K562 (cell line): ENCODE results near the gene AMELX.

Experiments used
- CREB5 ChIP-seq: fragments of 250-450 bp; sonication (Bioruptor Pico); IDR thresholded peaks from 2 replicates; pipeline ENCODE4 v1.5.0; 2020; ENCODE audit warnings: mild to moderate bottlenecking
- HCFC1 ChIP-seq: IDR thresholded peaks from 2 replicates; pipeline ENCODE4 v1.6.1; 2012; ENCODE audit warnings: low read depth, low read length, improper control_type of control experiment
- YY1 ChIP-seq, 3 experiments: IDR thresholded peaks; 2 replicates each; pipeline ENCODE4 v1.6.1; 2011; ENCODE audit warnings: low read length in 2 of 3, mild to moderate bottlenecking in 2 of 3, moderate library complexity in 2 of 3, borderline replicate concordance in 1 of 3, control low read depth in 1 of 3, low read depth in 1 of 3; ENCODE audit not compliant: insufficient read depth in 3 of 3, insufficient replicate concordance in 2 of 3, control insufficient read depth in 1 of 3, insufficient read length in 1 of 3; ENCODE audit errors: extremely low read depth in 1 of 3
- TF ChIP-seq, protein P1 (sequence below), 3 experiments: IDR thresholded peaks in 2 of 3; conservative IDR thresholded peaks in 1 of 3; 2 replicates each; pipeline ENCODE4 v1.5.1; 2011 to 2012; ENCODE audit warnings: low read length in 3 of 3, mild to moderate bottlenecking in 3 of 3, control low read depth in 2 of 3, improper control_type of control experiment in 1 of 3, inconsistent platforms in 1 of 3, low read depth in 1 of 3, mixed read lengths in 1 of 3, moderate library complexity in 1 of 3; ENCODE audit not compliant: insufficient read depth in 2 of 3
- TF ChIP-seq, protein P2 (sequence below): fragments of 250-450 bp; sonication (Bioruptor Pico); IDR thresholded peaks from 2 replicates; pipeline ENCODE4 v1.5.1; 2021; ENCODE audit warnings: mild to moderate bottlenecking

DNA sequence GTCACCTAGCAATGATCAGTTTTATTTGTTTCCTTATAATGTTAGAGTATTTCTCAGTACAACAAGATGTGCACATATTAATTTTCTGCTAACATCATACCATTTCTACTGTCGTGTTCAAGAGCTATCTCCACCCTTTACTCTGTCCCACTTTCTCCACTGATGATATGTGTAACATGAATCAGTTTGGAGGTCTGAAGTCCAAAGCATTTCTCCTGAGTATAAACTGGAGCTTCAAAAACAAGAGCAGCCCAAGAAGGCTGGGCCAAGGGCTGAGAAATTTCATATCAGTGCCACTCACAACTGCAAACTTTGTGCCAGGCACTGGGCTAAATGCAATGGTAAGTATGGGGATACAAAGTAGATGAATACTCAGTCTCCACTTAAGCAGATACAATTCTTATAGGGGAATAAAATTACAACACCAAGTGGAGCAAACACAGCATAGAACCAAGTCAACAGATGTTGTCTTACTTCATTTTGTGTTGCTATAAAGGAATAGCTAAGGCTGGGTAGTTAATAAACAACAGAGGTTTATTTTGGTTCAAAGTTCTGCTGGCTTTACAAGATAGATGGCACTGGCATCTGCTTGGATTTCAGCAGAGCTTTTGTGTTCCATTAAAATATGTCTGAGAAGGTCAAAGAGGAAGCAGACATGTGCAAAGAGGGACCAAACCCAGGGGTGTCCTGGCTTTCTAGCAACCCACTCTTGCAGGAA lies 44.2 kb downstream of the AMELX start:
- no peak for TF ChIP-seq CREB5 (CRISPR knock-in tag)
- TF ChIP-seq, protein P1, sequence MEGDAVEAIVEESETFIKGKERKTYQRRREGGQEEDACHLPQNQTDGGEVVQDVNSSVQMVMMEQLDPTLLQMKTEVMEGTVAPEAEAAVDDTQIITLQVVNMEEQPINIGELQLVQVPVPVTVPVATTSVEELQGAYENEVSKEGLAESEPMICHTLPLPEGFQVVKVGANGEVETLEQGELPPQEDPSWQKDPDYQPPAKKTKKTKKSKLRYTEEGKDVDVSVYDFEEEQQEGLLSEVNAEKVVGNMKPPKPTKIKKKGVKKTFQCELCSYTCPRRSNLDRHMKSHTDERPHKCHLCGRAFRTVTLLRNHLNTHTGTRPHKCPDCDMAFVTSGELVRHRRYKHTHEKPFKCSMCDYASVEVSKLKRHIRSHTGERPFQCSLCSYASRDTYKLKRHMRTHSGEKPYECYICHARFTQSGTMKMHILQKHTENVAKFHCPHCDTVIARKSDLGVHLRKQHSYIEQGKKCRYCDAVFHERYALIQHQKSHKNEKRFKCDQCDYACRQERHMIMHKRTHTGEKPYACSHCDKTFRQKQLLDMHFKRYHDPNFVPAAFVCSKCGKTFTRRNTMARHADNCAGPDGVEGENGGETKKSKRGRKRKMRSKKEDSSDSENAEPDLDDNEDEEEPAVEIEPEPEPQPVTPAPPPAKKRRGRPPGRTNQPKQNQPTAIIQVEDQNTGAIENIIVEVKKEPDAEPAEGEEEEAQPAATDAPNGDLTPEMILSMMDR (IDR thresholded peaks at IDR 0.05 in 2 of 3, conservative IDR thresholded peaks at IDR 0.05 in 1 of 3; ENCODE audit: insufficient read depth in 2 of 3, low read depth in 1 of 3, low read length in 3 of 3), result no peak
- TF ChIP-seq, protein P2, sequence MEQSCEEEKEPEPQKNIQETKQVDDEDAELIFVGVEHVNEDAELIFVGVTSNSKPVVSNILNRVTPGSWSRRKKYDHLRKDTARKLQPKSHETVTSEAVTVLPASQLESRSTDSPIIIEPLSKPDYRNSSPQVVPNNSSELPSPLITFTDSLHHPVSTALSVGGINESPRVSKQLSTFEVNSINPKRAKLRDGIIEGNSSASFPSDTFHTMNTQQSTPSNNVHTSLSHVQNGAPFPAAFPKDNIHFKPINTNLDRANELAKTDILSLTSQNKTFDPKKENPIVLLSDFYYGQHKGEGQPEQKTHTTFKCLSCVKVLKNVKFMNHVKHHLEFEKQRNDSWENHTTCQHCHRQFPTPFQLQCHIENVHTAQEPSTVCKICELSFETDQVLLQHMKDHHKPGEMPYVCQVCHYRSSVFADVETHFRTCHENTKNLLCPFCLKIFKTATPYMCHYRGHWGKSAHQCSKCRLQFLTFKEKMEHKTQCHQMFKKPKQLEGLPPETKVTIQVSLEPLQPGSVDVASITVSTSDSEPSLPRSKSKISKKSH (CRISPR knock-in tag), result no peak
- TF ChIP-seq YY1 (IDR thresholded peaks at IDR 0.05; ENCODE audit: borderline replicate concordance in 1 of 3, control insufficient read depth in 1 of 3, extremely low read depth in 1 of 3, insufficient read depth in 3 of 3, insufficient read length in 1 of 3, insufficient replicate concordance in 2 of 3, low read depth in 1 of 3, low read length in 2 of 3), result no peak
- no peak for TF ChIP-seq HCFC1
